Activated CD8-positive, alpha-beta memory T cell treated with anti-CD3 and anti-CD28 coated beads, Interleukin-2, amount 50 U/mL, for 1 hour (primary cell): Measurements from ENCODE around the gene ATP6V1G1.
A peak's percentile ranks its signal among the peaks of the same experiment; 100 is the strongest.
"Not testable (repeated sequence)": the region's sequence is repeated elsewhere in the genome, so short reads cannot be mapped to it uniquely, and the experiment has no call there.

Experiments
- DNase-seq: peaks from one replicate; pipeline ENCODE4 v3.0.0-alpha.2; 2020; ENCODE audit errors: extremely low read depth

ATP6V1G1 gene

DNA sequence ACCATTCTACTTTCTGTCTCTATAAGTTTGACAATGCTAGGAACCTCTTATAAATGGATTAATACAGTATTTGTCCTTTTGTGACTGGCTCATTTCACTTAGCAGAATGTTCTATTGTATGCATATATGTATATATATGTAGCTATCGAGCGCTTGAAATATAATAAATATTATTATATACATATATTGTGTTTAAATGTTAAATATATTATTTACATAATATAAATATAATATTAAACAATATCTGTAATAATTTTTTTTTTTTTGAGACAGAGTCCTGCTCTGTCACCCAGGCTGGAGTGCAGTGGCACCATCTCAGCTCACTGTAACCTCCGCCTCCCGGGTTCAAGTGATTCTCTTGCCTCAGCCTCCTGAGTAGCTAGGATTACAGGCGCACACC is 9.4 kb upstream of the ATP6V1G1 start:
- not testable (repeated sequence) for DNase-seq

DNA sequence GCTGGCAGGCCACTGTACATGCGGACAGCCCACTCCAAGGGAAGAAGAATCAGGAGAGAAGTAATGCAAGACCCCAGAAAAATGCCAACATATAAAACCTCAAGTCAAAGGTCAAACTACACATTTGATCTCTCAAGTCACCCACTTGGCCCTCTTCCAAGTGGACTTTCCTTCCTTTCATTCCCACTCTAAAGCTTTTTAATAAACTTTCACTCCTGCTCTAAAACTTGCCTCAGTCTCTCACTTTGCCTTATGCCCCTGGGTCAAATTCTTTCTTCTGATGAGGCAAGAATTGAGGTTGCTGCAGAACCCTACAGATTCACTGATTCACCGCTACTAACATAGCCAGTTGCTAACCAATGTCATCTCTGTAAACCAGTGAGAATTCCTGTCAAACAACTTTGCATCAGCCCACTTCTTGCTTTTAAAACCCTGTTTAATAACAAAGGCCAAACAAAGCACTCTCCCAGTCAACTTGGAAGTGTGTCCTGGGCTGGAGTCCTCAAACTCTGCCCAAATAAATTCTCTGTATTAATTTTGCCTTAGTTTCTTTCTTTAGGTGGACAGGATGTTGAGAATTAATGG is 6.9 kb upstream of the ATP6V1G1 start:
- no peak for DNase-seq

DNA sequence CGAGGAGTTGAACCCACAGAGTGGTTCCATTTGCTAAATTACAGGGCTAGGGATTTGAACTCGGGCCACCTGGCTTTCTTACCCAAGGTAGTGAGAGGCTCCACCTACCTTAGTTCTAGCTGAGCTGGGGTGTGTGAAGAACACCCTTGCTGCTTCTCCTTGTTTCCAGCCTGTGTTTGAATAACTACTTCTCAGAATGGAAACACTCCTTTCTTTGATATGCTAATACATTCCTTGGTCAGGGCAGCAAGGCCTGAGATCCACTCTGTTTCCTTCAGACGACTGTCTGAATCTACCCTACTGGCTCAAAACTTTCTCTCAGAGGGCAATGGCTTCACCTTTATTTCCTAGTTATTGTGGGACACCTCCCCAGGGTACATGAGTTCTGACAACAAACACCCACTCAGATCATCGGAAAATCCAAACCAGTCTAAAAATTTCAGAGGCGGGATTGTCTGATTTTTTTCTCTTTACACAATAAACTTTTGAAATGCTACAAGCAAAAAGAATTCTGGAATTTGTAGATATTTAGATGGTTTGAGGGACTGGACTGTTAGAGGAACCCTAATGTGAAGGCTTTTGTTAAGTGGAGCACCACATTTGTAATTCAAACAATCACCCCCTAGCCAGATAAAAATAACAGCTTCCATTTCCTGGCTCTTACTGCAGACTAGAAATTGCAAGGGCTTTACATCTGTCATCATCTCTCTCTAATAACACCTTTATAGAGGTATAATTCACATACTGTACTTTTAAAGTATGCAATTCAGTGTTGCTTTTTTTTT is 4.0 kb upstream of the ATP6V1G1 start:
- no peak for DNase-seq

DNA sequence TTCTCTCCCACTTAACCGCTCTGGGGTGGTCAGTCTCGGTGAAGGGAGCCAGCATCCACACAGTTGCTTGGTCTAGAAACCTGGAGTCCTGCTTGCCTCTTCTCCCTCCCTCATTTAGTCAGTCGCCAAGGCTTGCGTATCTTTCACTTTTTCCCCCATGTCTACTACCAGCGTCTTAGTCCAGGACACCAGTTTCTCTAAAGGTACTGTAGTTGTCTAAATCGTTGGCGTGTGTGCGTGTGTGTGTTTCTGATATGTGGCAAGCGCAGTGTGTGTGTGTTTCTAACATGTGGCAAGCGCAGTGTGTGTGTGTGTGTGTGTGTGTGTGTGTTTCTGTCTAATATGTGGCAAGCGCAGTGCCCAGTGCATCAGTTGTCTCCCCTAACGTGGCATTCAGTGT is 641 bp downstream of the ATP6V1G1 start:
- no peak for DNase-seq

DNA sequence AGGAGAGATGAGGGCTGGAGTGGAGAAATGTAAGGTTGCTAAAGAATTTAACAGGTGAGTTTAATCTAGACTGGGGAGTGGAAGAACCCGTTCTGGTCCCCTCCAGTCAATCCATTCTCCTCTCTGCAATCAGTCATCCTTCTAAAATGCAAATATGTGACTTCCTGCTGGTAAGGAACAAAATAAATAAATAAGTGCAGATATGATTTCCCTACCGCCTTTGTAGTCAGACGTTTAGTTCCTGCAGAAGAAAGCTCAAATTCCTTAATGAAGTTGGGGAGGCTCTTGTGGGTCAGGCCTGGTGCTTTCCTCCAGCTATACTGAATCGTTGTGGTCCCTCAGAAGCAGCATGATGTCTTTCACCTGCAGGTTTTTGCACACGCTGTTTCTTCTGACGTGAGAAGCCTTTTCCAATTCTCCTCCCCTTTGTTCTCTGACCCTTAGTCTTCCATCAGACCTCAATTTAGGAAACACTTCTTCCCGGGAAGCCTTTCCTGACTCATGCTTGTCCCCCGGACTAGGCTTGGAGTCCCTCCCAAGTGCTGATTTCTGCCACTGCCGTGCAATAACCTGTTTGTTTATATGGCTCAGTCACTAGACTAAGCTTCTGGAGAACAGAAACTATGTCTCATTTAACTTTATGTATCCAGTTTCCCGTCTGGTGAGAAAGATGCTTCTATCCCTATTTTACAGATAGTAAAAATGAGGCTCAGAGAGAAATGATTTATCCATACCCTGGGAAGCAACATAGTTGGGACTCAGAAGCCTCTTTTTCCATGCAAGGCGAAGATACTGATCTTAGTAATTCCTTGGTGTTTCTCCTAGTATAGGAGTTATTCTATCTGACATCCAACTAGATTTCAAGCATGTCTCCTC is 1.3 kb downstream of the ATP6V1G1 start:
- no peak for DNase-seq

DNA sequence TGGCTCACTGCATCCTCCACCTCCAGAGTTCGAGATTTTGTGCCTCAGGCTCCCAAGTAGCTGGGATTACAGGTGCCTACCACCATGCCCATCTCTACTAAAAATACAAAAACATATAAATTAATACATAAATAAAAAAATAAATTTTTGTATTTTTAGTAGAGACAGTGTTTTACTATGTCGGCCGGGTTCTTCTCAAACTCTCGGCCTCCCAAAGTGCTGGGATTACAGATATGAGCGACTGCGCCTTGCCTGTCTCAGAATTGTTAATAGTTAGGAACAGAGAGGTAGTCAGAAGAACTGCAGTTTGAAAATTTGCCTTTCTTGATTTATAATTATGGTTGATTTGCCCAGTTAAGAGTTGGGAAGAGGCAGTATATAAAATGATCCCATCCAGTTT is 2.8 kb downstream of the ATP6V1G1 start:
- no peak for DNase-seq

DNA sequence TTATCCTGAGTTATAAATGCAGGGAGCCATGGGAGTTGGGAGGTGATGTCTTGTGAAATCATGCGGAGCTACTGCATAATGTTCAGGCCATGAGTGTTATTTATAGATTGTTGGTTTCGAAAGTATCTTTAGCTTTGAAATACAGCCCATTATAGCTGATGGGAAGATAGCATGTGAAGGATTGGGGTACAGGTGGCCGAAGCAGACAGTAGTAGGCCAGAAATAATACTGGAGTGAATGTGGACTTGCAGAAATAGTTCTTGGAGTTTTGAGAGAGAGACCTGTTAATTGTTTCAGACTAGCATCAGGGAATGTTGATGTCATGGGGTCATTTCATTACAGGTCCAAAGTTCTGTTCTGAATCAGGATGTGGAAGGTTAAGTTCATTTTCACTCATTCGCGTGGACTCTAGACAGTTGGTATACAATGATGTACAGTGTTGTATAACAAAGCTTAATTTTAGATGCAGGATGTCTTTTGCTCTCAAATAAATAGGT is 3.8 kb downstream of the ATP6V1G1 start:
- no peak for DNase-seq

DNA sequence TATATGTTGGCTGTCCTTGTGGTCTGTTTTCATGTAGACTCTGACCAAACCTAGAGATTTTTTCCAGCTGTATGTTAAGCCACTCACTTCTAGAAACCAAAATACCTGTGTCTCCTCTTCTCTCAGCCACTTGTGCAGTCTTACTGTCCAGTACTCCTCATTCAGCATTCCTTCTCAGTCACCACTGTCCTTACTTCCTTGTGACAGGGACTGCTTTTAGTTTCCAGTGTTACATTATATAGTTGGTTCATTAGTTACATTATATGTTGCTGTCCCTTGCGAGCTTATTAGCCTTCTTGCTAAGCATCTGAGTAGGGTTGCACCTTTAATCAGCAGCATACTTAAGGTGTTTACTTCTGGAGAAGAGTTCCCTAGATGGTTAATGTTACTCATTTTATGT is 4.3 kb downstream of the ATP6V1G1 start:
- no peak for DNase-seq

DNA sequence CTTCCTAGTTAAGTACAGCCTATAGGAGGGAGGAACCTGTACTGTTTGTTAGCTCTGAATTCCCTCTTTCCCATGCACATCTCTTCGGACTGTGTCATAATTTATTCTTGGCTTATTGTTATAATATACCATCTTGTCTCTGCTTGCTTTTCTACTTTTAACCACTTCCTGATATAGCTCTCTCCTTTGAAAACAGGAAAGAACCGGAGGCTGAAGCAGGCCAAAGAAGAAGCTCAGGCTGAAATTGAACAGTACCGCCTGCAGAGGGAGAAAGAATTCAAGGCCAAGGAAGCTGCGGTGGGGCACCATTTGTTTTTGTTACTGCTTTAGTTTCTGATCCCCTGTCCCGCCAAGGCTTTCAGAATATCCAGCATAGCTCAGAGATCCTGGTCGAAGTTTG is 4.8 kb downstream of the ATP6V1G1 start:
- DNase-seq, result peak; percentile 24

DNA sequence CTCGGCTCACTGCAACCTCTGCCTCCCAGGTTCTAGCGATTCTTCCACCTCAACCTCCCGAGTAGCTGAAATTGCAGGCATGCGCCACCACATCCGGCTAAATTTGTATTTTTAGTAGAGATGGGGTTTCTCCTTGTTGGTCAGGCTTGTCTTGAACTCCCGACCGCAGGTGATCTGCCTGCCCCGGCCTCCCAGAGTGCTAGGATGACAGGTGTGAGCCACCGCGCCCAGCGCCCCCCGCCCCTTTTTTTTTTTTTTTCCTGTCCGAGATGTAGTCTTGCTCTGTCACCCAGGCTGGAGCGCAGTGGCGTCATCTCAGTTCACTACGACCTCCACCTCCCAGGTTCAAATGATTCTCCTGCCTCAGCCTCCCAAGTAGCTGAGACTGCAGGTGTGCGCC is 6.6 kb downstream of the ATP6V1G1 start:
- DNase-seq, result no peak

DNA sequence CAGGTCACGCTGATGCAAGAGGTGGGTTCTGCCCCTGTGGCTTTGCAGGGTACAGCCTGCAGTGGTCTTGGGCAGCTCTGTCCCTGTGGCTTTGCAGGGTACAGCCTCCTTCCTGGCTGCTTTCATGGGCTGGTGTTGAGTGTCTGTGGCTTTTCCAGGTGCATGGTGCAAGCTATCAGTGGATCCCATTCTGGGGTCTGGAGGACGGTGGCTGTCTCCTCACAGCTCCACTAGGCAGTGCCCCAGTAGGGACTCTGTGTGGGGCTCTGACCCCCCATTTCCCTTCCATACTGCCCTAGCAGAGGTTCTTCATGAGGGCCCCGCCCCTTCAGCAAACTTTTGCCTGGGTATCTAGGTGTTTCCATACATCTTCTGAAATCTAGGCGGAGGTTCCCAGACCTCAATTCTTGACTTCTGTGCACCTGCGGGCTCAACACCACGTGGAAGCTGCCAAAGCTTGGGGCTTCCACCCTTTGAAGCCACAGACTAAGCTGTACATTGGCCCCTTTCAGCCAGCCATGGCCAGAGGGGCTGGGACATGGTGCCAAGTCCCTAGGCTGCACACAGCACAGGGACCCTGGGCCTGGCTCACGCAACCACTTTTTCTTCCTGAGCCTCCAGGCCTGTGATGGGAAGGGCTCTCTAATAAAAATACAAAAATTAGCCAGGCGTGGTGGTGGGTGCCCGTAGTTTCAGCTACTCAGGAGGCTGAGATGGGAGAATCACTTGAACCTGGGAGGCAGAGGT is 13.1 kb downstream of the ATP6V1G1 start:
- DNase-seq, result not testable (repeated sequence)

DNA sequence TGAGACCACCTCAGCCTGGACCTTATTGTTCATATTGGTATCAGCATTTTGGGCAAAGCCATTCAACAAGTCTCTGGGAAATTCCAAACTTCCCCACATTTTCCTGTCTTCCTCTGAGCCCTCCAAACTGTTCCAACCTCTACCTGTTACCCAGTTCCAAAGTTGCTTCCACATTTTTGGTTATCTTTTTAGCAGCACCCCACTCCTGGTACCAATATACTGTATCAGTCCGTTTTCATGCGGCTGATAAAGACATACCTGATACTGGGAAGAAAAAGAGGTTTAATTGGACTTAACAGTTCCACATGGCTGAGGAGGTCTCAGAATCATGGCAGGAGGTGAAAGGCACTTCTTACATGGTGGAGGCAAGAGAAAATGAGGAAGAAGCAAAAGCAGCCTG is 14.2 kb downstream of the ATP6V1G1 start:
- not testable (repeated sequence) for DNase-seq

DNA sequence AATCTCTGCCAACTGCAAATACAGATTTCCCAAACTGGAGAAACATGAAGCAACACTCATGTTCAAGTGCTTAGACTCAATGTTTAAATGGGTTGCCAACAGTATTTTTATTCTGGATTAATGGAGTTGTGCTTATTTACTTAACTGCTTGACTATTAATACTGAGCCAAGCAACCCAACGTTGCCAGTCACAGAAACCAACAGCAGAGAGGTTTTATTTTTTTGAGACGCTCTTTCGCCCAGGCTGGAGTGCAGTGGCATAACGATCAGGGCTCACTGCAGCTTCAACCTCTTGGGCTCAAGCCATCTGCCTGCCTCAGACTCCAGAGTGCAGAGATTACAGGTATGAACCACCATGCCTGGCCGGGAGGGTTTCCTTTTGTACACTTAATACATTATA is 15.1 kb downstream of the ATP6V1G1 start:
- no peak for DNase-seq

DNA sequence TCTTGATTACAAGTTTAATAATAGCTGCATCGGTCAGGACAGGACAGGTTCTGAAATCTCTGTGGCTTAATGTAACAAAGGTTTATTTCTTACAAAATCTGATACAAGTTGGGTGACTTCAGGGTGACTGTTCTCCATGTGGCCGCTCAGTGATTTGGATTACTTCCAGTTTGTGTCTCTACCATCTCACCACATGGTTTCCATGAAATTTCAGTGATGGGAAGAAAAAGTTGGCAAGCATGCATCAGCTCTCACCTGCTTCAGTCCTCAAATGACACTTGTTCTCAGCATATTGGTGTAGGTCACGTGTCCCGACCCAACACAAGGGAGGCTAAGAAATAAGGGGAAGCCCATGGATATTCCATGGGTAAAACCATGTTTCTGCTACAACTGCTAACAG is 15.7 kb downstream of the ATP6V1G1 start:
- no peak for DNase-seq

DNA sequence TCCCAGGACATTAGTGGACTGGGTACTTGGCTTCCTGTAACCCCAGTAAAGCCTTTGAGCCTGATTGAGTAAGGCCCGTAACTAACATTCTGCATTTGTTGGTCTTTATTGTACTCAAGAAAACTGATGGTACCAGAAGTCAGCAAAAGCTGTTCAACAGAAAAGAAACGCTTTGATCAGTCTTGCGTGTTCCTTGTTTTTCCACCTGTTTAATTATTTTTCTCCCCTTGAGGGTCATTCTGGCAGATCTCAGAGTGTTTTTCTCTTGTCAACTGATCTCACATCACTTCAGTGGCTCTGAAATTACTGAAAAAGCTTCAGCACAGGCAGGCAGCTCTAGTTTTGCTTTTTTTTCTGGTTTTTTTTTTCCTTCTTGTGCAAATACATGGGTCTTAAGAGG is 17.4 kb downstream of the ATP6V1G1 start:
- DNase-seq, result no peak

DNA sequence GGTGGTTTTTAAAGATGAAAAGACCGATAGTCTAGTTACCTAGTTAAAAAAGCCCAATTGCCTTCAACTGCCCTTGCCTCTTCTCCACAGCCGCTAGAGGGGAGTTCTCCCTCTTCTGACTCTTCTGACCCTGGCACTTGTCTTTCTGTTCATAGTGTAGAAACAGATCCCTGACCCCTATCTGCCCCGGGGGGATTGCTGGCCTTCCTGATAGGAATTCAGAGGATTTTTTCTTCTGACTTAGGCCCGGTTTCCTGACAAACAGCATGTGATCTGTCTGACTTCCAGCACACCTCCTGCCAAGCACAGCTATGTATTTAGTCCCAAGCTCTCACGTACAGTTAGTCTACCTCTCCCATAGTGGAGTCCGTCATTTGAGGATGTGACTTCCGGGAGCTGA is 18.5 kb downstream of the ATP6V1G1 start:
- DNase-seq, result no peak

DNA sequence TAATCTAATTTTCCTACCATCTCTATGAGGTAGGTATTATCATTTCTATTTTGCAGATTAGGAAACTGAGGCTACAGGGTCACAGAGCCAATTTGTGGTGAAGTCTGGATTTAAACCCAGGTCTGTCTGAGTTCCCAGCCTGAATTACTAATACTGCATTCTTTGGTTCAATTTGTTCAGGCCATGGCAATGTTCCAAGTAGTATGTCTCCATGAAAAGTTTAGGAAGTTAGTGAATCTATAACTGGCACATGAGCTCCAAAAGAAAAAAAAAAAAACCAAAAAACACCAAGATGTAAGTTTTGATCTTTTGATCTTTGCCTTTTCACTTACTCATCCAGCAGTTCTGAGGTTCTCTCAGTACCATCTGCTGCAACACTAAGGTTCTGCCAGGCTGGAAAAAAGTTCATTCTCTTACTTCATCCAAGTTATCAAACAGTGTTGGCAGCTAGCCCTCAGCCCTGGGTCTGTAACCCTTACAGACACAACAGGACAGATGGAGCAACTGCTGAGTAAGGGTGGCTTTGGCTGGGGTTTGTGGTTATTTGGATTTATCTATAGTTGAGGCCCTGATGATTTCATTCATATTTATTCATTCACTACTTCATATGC is 19.1 kb downstream of the ATP6V1G1 start:
- no peak for DNase-seq

DNA sequence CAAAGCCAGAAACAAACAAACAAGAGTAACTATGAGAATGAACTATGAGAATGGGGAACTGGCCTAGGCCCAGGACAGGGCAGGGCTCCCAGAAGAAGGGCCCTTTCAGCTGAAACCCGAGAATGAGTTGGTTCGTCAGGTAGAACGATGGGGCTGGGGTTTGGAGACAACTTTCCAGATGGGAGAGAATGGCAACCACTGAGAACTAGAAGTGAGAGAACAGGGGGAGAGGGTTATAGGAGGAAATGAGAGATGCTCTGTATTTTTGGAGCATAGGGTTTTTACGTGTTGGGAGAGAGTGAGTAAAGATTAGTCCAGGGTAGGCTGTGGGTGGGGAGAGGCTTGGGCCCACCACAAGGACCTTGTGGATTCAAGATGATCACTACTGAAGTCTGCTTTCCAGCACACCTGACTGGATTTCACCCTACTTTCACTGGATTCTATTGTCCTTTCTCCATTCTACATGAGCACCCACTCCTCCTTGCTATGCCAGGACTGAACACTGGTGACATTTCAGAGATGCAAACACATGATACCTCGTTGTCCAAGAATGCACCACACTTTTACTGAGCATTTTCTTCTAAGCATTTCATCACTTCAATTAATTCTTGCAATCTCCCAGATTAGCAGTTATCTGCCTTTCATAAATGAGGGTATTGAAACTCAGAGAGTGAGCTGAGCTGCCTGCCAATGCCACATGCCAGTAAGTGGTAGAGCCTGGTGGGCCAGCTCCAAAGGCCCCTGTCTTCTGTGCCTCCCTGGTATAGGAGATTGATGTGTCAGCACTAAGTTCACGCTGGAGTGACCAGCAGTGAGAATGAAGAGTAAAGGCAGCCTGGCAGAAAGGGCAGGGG is 20.3 kb downstream of the ATP6V1G1 start:
- DNase-seq, result no peak

DNA sequence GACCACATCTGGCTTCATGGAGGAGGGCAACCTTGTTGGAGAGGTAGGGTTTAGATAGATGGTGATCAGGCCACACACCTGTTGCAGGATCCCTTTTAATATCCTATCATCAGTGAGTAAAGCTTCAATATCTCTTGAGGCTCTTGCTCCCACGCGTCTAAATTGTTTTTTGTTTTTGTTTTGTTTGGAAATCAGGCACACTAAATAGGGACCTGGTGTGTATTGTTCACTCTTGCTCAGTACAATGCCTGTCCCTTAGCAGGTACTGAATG is 20.9 kb downstream of the ATP6V1G1 start:
- no peak for DNase-seq

DNA sequence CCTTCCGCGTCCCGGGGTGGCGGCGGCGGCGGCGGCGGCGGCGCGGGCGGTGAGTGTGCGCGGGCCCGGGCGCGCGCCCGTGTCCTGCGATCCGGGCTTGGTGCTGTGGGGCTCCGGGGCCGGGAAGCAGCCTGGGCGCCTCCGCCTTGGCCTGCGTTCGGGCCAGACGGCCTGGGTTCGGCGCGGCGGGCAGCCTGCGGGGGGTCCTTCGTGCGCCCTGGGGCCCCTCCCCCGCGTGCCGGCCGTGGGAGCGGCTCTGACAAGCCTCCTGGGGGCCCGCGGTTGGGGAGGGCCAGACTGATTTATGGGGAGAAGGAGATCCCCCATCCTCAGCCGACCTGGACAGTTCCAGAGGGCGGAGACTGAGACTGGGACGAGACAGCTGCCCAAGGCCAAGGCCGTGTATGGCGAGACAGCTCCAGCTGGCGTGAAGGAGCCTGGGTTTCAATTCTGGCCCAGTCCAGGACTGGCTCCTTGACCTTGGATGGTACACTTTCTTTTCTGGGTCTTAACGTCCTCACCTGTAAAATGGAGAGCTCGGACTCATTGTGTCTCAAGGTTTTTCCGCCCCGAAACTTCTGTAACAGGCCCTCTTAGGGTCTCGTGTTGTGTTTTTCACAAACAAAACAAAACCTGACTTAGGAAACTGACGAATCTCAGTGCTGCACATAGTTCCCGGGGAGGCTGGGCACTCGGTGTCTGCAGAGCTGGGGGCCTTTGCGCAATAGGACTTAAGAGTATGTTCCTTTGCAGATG is 24.1 kb downstream of the ATP6V1G1 start:
- no peak for DNase-seq
